A673 (cell line): ENCODE measurements around the gene NPW. TPM values are rescaled to one million over a fixed set of nuclear protein-coding genes. Genes with fewer than 3 reads are reported as not detected.

Experiments used
- BruUV-seq: library from RNA; stranded (reverse); fragments of 400-500 nt; replicated peaks from 2 replicates; lab custom pipeline; 2021; lab: Mats Ljungman, UMichigan
- CTCF ChIA-PET: fragments of 300-600 bp; sonication (Branson Sonifier 250); formaldehyde crosslinking; loops from one replicate; lab custom pipeline; 2022; ENCODE audit warnings: antibody characterized with exemption; lab: Charles Lee
- POLR2A ChIA-PET: fragments of 300-600 bp; sonication (Branson Sonifier 250); formaldehyde crosslinking; loops from one replicate; lab custom pipeline; 2022; ENCODE audit warnings: antibody characterized with exemption; ENCODE audit not compliant: low non-redundant PET; lab: Charles Lee
- DNase-seq: peaks from one replicate; pipeline ENCODE4 v3.0.0-alpha.2; 2015; ENCODE audit warnings: low spot score
- H3K27ac ChIP-seq: fragments of 200-600 bp; sonication (generic); 2 replicates; pipeline ENCODE4 v1.5.1; 2016; ENCODE audit warnings: mixed run types, low read depth, mild to moderate bottlenecking, mixed read lengths, antibody characterized with exemption, low read length; ENCODE audit not compliant: poor library complexity, severe bottlenecking
- H3K27me3 ChIP-seq: fragments of 200-600 bp; sonication (generic); replicated peaks from 2 replicates; pipeline ENCODE4 v1.6.1; 2017; ENCODE audit warnings: mixed run types, low read depth, mild to moderate bottlenecking, mixed read lengths, antibody characterized with exemption, low read length; ENCODE audit not compliant: insufficient read depth, poor library complexity
- H3K36me3 ChIP-seq: fragments of 200-600 bp; sonication (generic); 2 replicates; pipeline ENCODE4 v1.6.1; 2016; ENCODE audit warnings: mixed run types, mild to moderate bottlenecking, mixed read lengths, antibody characterized with exemption, low read length; ENCODE audit not compliant: insufficient read depth, poor library complexity, severe bottlenecking
- H3K4me1 ChIP-seq: fragments of 200-600 bp; sonication (generic); 2 replicates; pipeline ENCODE4 v1.6.1; 2017; ENCODE audit warnings: mixed run types, mild to moderate bottlenecking, mixed read lengths, antibody characterized with exemption, low read length; ENCODE audit not compliant: insufficient read depth, poor library complexity, severe bottlenecking
- H3K4me3 ChIP-seq: fragments of 200-600 bp; sonication (generic); 2 replicates; pipeline ENCODE4 v1.5.1; 2016; ENCODE audit warnings: low read depth, mixed run types, mild to moderate bottlenecking, mixed read lengths, low read length; ENCODE audit not compliant: poor library complexity, severe bottlenecking
- H3K9me3 ChIP-seq: fragments of 200-600 bp; sonication (generic); 2 replicates; pipeline ENCODE4 v1.6.1; 2016; ENCODE audit warnings: mixed run types, low read depth, mild to moderate bottlenecking, mixed read lengths, antibody characterized with exemption, low read length; ENCODE audit not compliant: poor library complexity, severe bottlenecking
- EZH2 ChIP-seq: fragments of 200-600 bp; sonication (generic); IDR thresholded peaks from 2 replicates; pipeline ENCODE4 v1.6.1; 2017; ENCODE audit warnings: borderline replicate concordance, low read depth, mild to moderate bottlenecking, mixed read lengths, antibody characterized with exemption, low read length; ENCODE audit not compliant: poor library complexity, severe bottlenecking
- intact Hi-C: fragments of 100-400 bp; cut with micrococcal nuclease; formaldehyde crosslinking; loops from one replicate; pipeline ENCODE4 v1.10.0; 2022; ENCODE audit not compliant: unreplicated experiment
- total RNA-seq: library from RNA; stranded (reverse); gene quantifications from 2 replicates; pipeline ENCODE4 v1.2.3, GENCODE V29; 2021
- TF ChIP-seq, protein P1 (sequence below): fragments of 300-800, 200-600 bp; sonication (generic); conservative IDR thresholded peaks from 2 replicates; pipeline ENCODE4 v1.5.1; 2017; ENCODE audit warnings: low read depth, mild to moderate bottlenecking, antibody characterized with exemption, low read length, moderate library complexity, mixed read lengths

Gene NPW
- total RNA-seq, 1 experiment from 2014 or later = 96.5 TPM

DNA sequence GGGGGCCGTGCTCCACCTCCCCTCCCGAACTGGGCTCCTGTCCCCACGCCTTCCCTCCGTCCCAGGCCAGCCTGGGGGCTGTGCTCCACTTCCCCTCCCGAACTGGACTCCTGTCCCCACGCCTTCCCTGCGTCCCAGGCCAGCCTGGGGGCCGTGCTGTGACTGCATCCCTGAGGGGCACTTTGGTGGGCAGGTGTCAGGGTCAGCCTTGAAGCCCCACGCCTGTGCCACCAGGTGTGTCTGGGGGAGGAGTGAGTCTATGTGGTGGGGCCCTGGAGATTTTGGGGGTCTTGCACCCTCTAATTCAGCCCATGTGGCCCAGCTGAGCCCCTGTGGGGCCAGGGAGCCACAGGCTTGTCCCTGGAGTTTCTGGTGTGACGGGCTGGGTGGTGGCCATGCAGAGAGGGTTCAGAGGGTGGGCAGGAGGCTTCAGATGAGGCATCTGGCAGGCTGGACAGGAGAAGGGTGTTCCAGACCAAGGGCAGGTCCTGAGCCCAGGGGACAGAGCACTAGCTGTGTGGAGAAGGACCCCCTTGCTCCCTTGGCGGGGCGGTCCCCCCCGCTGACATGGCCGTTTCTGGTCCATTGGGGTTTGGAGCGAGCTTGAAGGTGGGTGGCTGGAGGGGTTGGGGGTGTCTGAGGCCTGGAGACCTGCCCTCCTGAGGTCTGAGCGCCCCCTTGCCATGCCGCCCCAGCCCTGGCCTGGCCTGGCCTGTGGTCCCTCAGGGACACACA is 15.3 kb downstream of the NPW start:
- no peaks in the 10 kb centered on the region for H3K27me3 ChIP-seq
- H3K9me3 ChIP-seq = no peaks in the 10 kb centered on the region
- intact Hi-C loops = no loop called here
- H3K4me1 ChIP-seq = peaks cover 49% of the 10 kb centered on the region
- ChIA-PET CTCF (no interaction called here), POLR2A (no interaction called here)
- no TSS peak for BruUV-seq
- H3K27ac ChIP-seq = peak overlapping the region; percentile 68
- no peak for TF ChIP-seq EZH2
- TF ChIP-seq, protein P1, sequence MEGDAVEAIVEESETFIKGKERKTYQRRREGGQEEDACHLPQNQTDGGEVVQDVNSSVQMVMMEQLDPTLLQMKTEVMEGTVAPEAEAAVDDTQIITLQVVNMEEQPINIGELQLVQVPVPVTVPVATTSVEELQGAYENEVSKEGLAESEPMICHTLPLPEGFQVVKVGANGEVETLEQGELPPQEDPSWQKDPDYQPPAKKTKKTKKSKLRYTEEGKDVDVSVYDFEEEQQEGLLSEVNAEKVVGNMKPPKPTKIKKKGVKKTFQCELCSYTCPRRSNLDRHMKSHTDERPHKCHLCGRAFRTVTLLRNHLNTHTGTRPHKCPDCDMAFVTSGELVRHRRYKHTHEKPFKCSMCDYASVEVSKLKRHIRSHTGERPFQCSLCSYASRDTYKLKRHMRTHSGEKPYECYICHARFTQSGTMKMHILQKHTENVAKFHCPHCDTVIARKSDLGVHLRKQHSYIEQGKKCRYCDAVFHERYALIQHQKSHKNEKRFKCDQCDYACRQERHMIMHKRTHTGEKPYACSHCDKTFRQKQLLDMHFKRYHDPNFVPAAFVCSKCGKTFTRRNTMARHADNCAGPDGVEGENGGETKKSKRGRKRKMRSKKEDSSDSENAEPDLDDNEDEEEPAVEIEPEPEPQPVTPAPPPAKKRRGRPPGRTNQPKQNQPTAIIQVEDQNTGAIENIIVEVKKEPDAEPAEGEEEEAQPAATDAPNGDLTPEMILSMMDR = no peak
- H3K36me3 ChIP-seq = peaks cover 4% of the 10 kb centered on the region
- no peak for DNase-seq
- H3K4me3 ChIP-seq = no peak overlapping the region

GRCh38 chr16:2035431-2036199 is 16.0 kb downstream of the NPW start:
- peak; percentile 38 for DNase-seq
- CTCF ChIA-PET = no interaction called here
- no peaks in the 10 kb centered on the region for H3K27me3 ChIP-seq
- H3K27ac ChIP-seq = peak overlapping the region; percentile 68
- no peak overlapping the region for H3K4me3 ChIP-seq
- POLR2A ChIA-PET = no interaction called here
- peaks cover 4% of the 10 kb centered on the region for H3K36me3 ChIP-seq
- BruUV-seq = no TSS peak
- peaks cover 49% of the 10 kb centered on the region for H3K4me1 ChIP-seq
- intact Hi-C loops = no loop called here
- no peaks in the 10 kb centered on the region for H3K9me3 ChIP-seq
- TF ChIP-seq, protein P1 = no peak
- no peak for TF ChIP-seq EZH2

DNA sequence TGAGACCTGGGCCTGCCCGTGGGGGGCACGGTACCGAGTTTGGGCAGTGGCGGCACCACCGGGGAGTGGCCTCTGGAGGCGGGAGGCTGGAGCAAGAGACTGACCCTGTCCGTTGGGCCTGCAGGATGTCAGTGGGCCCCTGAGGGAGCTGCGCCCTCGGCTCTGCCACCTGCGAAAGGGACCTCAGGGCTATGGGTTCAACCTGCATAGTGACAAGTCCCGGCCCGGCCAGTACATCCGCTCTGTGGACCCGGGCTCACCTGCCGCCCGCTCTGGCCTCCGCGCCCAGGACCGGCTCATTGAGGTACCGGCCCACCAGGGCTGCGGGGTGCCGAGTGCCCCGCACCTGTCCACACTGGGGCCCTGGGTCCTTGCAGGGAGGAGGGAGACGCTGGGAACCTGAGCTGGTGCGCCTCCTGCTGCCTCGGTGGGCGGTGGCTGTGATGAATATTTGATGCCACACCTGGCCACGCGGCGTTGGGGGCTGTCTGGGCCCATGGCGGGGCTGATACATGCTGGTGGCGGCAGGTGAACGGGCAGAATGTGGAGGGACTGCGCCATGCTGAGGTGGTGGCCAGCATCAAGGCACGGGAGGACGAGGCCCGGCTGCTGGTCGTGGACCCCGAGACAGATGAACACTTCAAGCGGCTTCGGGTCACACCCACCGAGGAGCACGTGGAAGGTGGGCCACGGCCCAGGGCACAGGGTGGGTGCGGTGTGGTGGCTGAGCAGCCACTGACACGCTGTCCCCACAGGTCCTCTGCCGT is 16.8 kb downstream of the NPW start:
- H3K27ac ChIP-seq = peak overlapping the region; percentile 68
- no peak for TF ChIP-seq EZH2
- TF ChIP-seq, protein P1 = no peak
- H3K9me3 ChIP-seq = no peaks in the 10 kb centered on the region
- no peak overlapping the region for H3K4me3 ChIP-seq
- CTCF ChIA-PET = no interaction called here
- POLR2A ChIA-PET = no interaction called here
- no TSS peak for BruUV-seq
- H3K36me3 ChIP-seq = peaks cover 4% of the 10 kb centered on the region
- DNase-seq = no peak
- intact Hi-C loops = no loop called here
- no peaks in the 10 kb centered on the region for H3K27me3 ChIP-seq
- H3K4me1 ChIP-seq = peaks cover 43% of the 10 kb centered on the region
